ENCODE measurements around the gene SLC44A1.

GRCh38 chr9:105238302-105238701 lies 6.1 kb upstream of the SLC44A1 start:
- no peak for TF ChIP-seq CTCF (IDR thresholded peaks at IDR 0.05)
- TF ChIP-seq FOXM1 (IDR thresholded peaks at IDR 0.05; ENCODE audit: low read depth): no peak
- TF ChIP-seq TAF1 (IDR thresholded peaks at IDR 0.05; ENCODE audit: borderline replicate concordance, low read depth, low read length): no peak
- TF ChIP-seq POLR2AphosphoS5 (IDR thresholded peaks at IDR 0.05; ENCODE audit: low read depth, low read length): no peak
- TF ChIP-seq MEF2A (IDR thresholded peaks at IDR 0.05; ENCODE audit: borderline replicate concordance, low read depth): no peak
- TF ChIP-seq RFX5 (IDR thresholded peaks at IDR 0.05; ENCODE audit: low read length): no peak
- no peak for TF ChIP-seq RAD21 (IDR thresholded peaks at IDR 0.05; ENCODE audit: low read length)
- no peak for TF ChIP-seq USF1 (IDR thresholded peaks at IDR 0.05; ENCODE audit: borderline replicate concordance, low read depth)
- TF ChIP-seq TEAD4 (IDR thresholded peaks at IDR 0.05; ENCODE audit: borderline replicate concordance, insufficient read depth): no peak
